Mesodermal cell (in vitro differentiated cells): ENCODE data around the gene RMND1. TPM values are rescaled to one million over a fixed set of nuclear protein-coding genes. Genes with fewer than 3 reads are reported as not detected.

Source experiments
- H3K27ac ChIP-seq: 2 replicates; pipeline ENCODE4 v1.7.0; 2013; ENCODE audit warnings: mild to moderate bottlenecking, low read depth, low read length, moderate library complexity; ENCODE audit not compliant: severe bottlenecking
- H3K36me3 ChIP-seq: 2 replicates; pipeline ENCODE4 v1.7.1; 2013; ENCODE audit warnings: mild to moderate bottlenecking, low read length, moderate library complexity; ENCODE audit not compliant: control insufficient read depth, insufficient read depth
- H3K4me1 ChIP-seq: one replicate; pipeline ENCODE4 v1.7.1; 2013; ENCODE audit warnings: mild to moderate bottlenecking, low read length; ENCODE audit not compliant: insufficient read depth, control insufficient read depth, poor library complexity, severe bottlenecking
- H3K4me3 ChIP-seq: 2 replicates; pipeline ENCODE4 v1.7.0; 2013; ENCODE audit warnings: low read length, control low read depth, mild to moderate bottlenecking; ENCODE audit not compliant: insufficient read depth, poor library complexity, severe bottlenecking; ENCODE audit errors: extremely low read depth
- H3K9me3 ChIP-seq: 2 replicates; pipeline ENCODE4 v1.7.1; 2013; ENCODE audit warnings: mild to moderate bottlenecking, low read length, moderate library complexity; ENCODE audit not compliant: control insufficient read depth
- WGBS, 2 experiments: methylation state at CpG; one replicate each; pipeline ENCODE4 v1.1.5; 2013; ENCODE audit warnings: missing lambda C conversion rate in 2 of 2; ENCODE audit not compliant: insufficient coverage in 2 of 2; 5-methylcytosine and 5-hydroxymethylcytosine counted together
- polyA plus RNA-seq, 2 experiments: library from polyadenylated mRNA; stranded (reverse); fragments of 50-300 nt; gene quantifications; one replicate each; pipeline ENCODE4 v1.2.3, GENCODE V29; 2013

Gene RMND1
- 26.2 TPM for polyA plus RNA-seq (2013, experiment 1 of 2)
- polyA plus RNA-seq (2013, experiment 2 of 2), result 21.9 TPM

- no peaks in the 10 kb centered on the region for H3K9me3 ChIP-seq
- no peaks in the 10 kb centered on the region for H3K36me3 ChIP-seq
- WGBS, 2 experiments, result 0% methylated on average over 67 to 68 of the region's 74 CpGs
- peaks cover 2% of the 10 kb centered on the region for H3K4me1 ChIP-seq
- H3K27ac ChIP-seq, result peak within 1 kb of the TSS; percentile 89
- H3K4me3 ChIP-seq, result peak within 1 kb of the TSS; percentile 68
These were observed at the start of gene RMND1 for GRCh38 chr6:151451950-151452749. TSS of gene RMND1 (minus strand) at chr6:151452126. CDS start at chr6:151445811, 6,315 bp downstream.

GRCh38 chr6:151499551-151499950, 47.6 kb upstream of the RMND1 start:
- H3K4me1 ChIP-seq, result no peaks in the 10 kb centered on the region
- H3K36me3 ChIP-seq, result no peaks in the 10 kb centered on the region
- no peak overlapping the region for H3K4me3 ChIP-seq
- 94 to 96% methylated on average over 2 to 4 of the region's 5 CpGs for WGBS, 2 experiments
- no peaks in the 10 kb centered on the region for H3K9me3 ChIP-seq
- no peak overlapping the region for H3K27ac ChIP-seq

DNA sequence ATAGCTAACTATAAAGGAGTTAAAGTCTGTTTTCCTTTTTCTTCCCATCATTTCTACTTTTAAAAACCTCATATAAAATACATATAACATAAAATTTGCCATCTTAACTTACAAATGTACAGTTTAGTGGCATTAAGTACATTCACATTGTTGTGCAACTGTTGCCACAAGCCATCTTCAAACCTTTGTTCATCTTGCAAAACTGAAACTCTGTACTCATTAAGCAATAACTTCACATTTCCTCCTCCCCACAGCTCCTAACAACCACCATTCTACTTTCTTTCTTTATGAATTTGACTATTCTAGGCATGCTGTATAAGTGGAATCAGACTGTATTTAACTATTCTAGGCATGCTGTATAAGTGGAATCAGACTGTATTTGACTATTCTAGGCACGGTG, 46.4 kb upstream of the RMND1 start:
- WGBS, 2 experiments, result 100% methylated on average over 1 of the region's 1 CpG; no CpG with 5 or more reads in 1 of the 2 experiments
- Histone ChIP-seq H3K4me1 (no peaks in the 10 kb centered on the region), H3K4me3 (no peak overlapping the region), H3K27ac (no peak overlapping the region), H3K9me3 (no peaks in the 10 kb centered on the region), H3K36me3 (no peaks in the 10 kb centered on the region)

- no peak overlapping the region for H3K4me3 ChIP-seq
These were observed 46.0 kb upstream of the RMND1 start for GRCh38 chr6:151497905-151498304.

DNA sequence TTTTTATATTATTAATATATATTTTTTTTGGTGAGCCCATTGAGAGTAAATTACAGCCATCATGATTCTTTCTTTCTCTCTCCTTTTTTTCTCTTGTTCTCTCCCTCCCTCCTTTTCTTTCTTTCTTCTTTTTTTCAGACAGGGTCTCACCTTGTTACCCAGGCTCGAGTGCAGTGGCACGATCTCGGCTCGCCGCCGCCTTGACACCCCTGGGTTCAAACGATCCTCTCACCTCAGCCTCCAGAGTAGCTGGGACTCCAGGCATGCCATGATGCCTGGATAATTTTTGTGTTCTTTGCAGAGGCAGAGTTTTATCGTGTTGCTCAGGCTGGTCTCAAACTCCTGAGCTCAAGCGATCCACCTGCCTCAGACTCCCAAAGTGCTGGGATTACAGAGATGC, 43.5 kb upstream of the RMND1 start:
- Histone ChIP-seq H3K4me1 (no peaks in the 10 kb centered on the region), H3K36me3 (no peaks in the 10 kb centered on the region), H3K27ac (no peak overlapping the region), H3K4me3 (no peak overlapping the region), H3K9me3 (no peaks in the 10 kb centered on the region)
- WGBS, 2 experiments, result 78 to 80% methylated on average over 5 to 9 of the region's 9 CpGs

More at GRCh38 chr6:151497905-151498304, 46.0 kb upstream of the RMND1 start:
- Histone ChIP-seq H3K36me3 (no peaks in the 10 kb centered on the region), H3K27ac (no peak overlapping the region), H3K9me3 (no peaks in the 10 kb centered on the region), H3K4me1 (no peaks in the 10 kb centered on the region)

- Histone ChIP-seq H3K27ac (no peak overlapping the region), H3K4me3 (peak overlapping the region; percentile 59), H3K4me1 (no peaks in the 10 kb centered on the region), H3K36me3 (no peaks in the 10 kb centered on the region), H3K9me3 (no peaks in the 10 kb centered on the region)
- 80% methylated on average over 3 of the region's 4 CpGs; no CpG with 5 or more reads in 1 of the 2 experiments for WGBS, 2 experiments
These were observed 43.0 kb upstream of the RMND1 start for GRCh38 chr6:151494936-151495320.

DNA sequence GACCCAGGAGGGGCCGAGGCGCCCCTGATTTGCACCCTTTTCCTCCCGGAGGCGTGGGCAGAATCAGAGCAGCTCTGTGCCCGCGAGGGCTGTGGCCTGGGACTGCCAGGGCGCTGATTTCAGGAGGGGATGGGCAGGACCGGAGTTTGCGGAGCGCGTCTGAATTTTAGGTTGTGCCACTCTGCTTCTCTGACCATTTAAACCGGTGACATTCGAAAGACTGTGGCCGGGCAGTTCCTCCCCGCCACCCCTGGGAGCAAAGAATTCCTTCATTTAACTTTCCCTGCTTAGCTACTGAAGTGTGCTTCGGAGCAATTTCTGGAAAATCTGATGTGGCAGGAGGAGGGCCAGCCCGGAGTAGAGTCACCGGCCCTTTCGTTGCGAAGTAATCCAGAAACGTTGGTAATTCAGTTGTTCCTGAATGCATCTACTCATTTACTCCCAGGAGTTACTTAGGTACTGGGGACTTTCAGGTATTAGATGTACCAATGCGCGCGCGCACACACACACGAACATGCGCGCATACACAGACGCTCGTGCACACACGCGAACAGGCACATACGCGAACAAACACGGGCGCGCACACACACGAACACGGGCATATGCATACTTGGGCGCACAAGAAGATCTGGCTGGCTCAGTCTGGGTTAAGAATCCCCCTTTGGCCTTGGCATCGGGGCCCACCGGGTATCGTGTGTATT, 42.5 kb upstream of the RMND1 start:
- WGBS, 2 experiments, result 9 to 10% methylated on average over 36 to 40 of the region's 43 CpGs
- Histone ChIP-seq H3K36me3 (no peaks in the 10 kb centered on the region), H3K4me1 (no peaks in the 10 kb centered on the region), H3K4me3 (peak overlapping the region; percentile 59), H3K27ac (peak overlapping the region; percentile 53), H3K9me3 (no peaks in the 10 kb centered on the region)

GRCh38 chr6:151493804-151494234, 41.9 kb upstream of the RMND1 start, which contains the start of gene CCDC170:
TSS of gene CCDC170 (plus strand) at chr6:151494017. CDS start at chr6:151494129, 112 bp downstream.
- no peaks in the 10 kb centered on the region for H3K36me3 ChIP-seq
- no peaks in the 10 kb centered on the region for H3K4me1 ChIP-seq
- no peaks in the 10 kb centered on the region for H3K9me3 ChIP-seq
- H3K27ac ChIP-seq, result peak within 1 kb of the TSS; percentile 53
- H3K4me3 ChIP-seq, result peak within 1 kb of the TSS; percentile 59
- 1% methylated on average over 32 to 45 of the region's 58 CpGs for WGBS, 2 experiments

GRCh38 chr6:151493161-151493803, 41.4 kb upstream of the RMND1 start:
- 59 to 68% methylated on average over 15 to 16 of the region's 16 CpGs for WGBS, 2 experiments
- Histone ChIP-seq H3K36me3 (no peaks in the 10 kb centered on the region), H3K4me1 (no peaks in the 10 kb centered on the region), H3K4me3 (peak overlapping the region; percentile 59), H3K9me3 (no peaks in the 10 kb centered on the region), H3K27ac (no peak overlapping the region)

DNA sequence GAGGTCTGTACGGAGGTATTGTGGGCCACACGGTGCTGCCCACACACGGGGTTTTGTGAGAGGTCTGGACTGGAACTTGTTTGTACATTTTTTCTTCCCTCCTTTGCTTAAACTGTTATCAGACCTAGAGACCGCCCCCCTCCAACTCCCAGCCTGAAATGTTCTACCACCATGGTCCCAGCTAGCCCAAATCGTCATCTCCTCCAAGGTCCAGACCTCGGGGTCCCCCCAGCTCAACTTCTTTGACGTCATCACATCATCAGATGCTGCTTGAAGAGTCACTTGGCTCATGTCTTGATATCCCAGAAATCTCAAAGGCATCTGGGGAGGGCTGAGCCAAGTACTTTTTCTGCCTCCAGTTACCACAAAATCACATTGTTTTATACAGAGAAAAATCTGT, 39.1 kb upstream of the RMND1 start:
- H3K36me3 ChIP-seq, result no peaks in the 10 kb centered on the region
- H3K9me3 ChIP-seq, result no peaks in the 10 kb centered on the region
- H3K27ac ChIP-seq, result no peak overlapping the region
- no peaks in the 10 kb centered on the region for H3K4me1 ChIP-seq
- no peak overlapping the region for H3K4me3 ChIP-seq
- 82 to 84% methylated on average over 5 to 7 of the region's 7 CpGs for WGBS, 2 experiments
